Prostate gland (tissue), 2 donors: ENCODE results near the gene RAB33B. TPM values are rescaled to one million over a fixed set of nuclear protein-coding genes. Genes with fewer than 3 reads are reported as not detected.

ENCODE experiments used
- DNase-seq: peaks from one replicate; pipeline ENCODE4 v3.0.0-alpha.2; 2019; ENCODE audit warnings: low spot score
- H3K27ac ChIP-seq, 2 donors: fragments of 200-600 bp; sonication (generic); 2 replicates each; pipeline ENCODE4 v1.5.1; 2017 to 2019
- H3K27me3 ChIP-seq: fragments of 200-600 bp; sonication (generic); replicated peaks from 2 replicates; pipeline ENCODE4 v1.5.1; 2019; ENCODE audit not compliant: insufficient read depth
- H3K36me3 ChIP-seq, 2 donors: fragments of 200-600 bp; sonication (generic); 1 replicate in 1 of 2; 2 replicates in 1 of 2; pipeline versions ENCODE4 v1.5.1 to v1.8.1; 2017 to 2019
- H3K4me1 ChIP-seq: fragments of 200-600 bp; sonication (generic); replicated peaks from 2 replicates; pipeline ENCODE4 v1.5.1; 2019
- H3K4me3 ChIP-seq, 2 donors: fragments of 200-600 bp; sonication (generic); 2 replicates each; pipeline ENCODE4 v1.5.1; 2017 to 2019
- H3K9me3 ChIP-seq: fragments of 200-600 bp; sonication (generic); 2 replicates; pipeline ENCODE4 v1.5.1; 2017
- POLR2A ChIP-seq: fragments of 450-650 bp; IDR thresholded peaks from one replicate; pipeline ENCODE4 v1.6.1; 2016; ENCODE audit warnings: antibody characterized with exemption, mild to moderate bottlenecking
- POLR2AphosphoS5 ChIP-seq: sonication (generic); formaldehyde crosslinking; IDR thresholded peaks from one replicate; pipeline ENCODE4 v1.6.1; 2017; ENCODE audit warnings: antibody characterized with exemption
- WGBS: methylation state at CpG from one replicate; pipeline ENCODE4 v1.1.5; 2018; 5-methylcytosine and 5-hydroxymethylcytosine counted together
- intact Hi-C: fragments of 100-400 bp; cut with DNase I; formaldehyde crosslinking; loops from one replicate; pipeline ENCODE4 v1.14.2; 2022
- total RNA-seq, 2 donors: library from RNA; depleted of rRNA; stranded (reverse); fragments of >200 nt; gene quantifications; one replicate each; pipeline ENCODE4 v1.1.0, GENCODE V29; 2016
- TF ChIP-seq, protein P1 (sequence below), 4 experiments: fragments of 200-600 bp in 2 of 4; fragments of 450-650 bp in 2 of 4; sonication (generic) in 2 of 4; IDR thresholded peaks; 1 replicate in 3 of 4; 2 replicates in 1 of 4; pipeline ENCODE4 v1.5.1; 2016 to 2019; ENCODE audit warnings: antibody characterized with exemption in 4 of 4, mild to moderate bottlenecking in 2 of 4, moderate library complexity in 2 of 4

The RAB33B gene
- total RNA-seq, 2 donors from 2014 or later = 6.2 to 12.0 TPM

- TF ChIP-seq, protein P1, sequence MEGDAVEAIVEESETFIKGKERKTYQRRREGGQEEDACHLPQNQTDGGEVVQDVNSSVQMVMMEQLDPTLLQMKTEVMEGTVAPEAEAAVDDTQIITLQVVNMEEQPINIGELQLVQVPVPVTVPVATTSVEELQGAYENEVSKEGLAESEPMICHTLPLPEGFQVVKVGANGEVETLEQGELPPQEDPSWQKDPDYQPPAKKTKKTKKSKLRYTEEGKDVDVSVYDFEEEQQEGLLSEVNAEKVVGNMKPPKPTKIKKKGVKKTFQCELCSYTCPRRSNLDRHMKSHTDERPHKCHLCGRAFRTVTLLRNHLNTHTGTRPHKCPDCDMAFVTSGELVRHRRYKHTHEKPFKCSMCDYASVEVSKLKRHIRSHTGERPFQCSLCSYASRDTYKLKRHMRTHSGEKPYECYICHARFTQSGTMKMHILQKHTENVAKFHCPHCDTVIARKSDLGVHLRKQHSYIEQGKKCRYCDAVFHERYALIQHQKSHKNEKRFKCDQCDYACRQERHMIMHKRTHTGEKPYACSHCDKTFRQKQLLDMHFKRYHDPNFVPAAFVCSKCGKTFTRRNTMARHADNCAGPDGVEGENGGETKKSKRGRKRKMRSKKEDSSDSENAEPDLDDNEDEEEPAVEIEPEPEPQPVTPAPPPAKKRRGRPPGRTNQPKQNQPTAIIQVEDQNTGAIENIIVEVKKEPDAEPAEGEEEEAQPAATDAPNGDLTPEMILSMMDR (IDR thresholded peaks at IDR 0.05) = no peak
- TF ChIP-seq POLR2A (no peak), POLR2AphosphoS5 (no peak)
- Histone ChIP-seq H3K36me3 (no peaks in the 10 kb centered on the region), H3K27me3 (no peaks in the 10 kb centered on the region), H3K9me3 (no peaks in the 10 kb centered on the region), H3K4me1 (no peaks in the 10 kb centered on the region), H3K27ac (no peak overlapping the region), H3K4me3 (no peak overlapping the region)
- 76% methylated on average over 4 of the region's 4 CpGs for WGBS
- no peak for DNase-seq
- intact Hi-C loops = loop anchor here (5.0 kb wide), 1 partner anchor 133 kb away; no protein-coding TSS in a partner anchor
These were observed 45.3 kb downstream of the RAB33B start for GRCh38 chr4:139499186-139499585.

DNA sequence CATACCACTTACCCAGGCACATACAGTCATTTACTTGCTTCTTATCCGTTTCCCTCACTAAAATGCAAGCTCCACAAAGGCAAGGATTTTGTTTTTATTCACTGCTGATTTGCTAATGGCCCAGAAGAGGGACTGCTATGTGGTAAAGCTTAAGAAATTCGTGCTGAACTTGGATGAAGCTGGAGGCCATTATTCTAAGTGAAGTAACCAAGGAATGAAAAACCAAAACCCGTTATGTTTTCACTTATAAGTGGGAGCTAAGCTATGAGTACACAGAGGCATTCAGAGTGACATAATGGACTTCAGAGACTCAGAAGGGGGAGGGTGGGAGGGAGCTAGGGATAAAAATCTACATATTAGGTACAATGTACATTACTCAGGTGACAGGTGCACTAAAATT is 47.2 kb downstream of the RAB33B start:
- H3K4me1 ChIP-seq = no peaks in the 10 kb centered on the region
- H3K9me3 ChIP-seq = no peaks in the 10 kb centered on the region
- H3K27me3 ChIP-seq = no peaks in the 10 kb centered on the region
- no peak overlapping the region for H3K4me3 ChIP-seq
- no peak overlapping the region for H3K27ac ChIP-seq
- H3K36me3 ChIP-seq = no peaks in the 10 kb centered on the region
- DNase-seq = no peak
- intact Hi-C loops = no loop called here
- 48% methylated on average over 3 of the region's 3 CpGs for WGBS
- TF ChIP-seq, protein P1 (IDR thresholded peaks at IDR 0.05) = no peak
- no peak for TF ChIP-seq POLR2A
- no peak for TF ChIP-seq POLR2AphosphoS5

- intact Hi-C loops = no loop called here
- TF ChIP-seq, protein P1 (IDR thresholded peaks at IDR 0.05) = no peak
- TF ChIP-seq POLR2A = no peak
- no peak for TF ChIP-seq POLR2AphosphoS5
- Histone ChIP-seq H3K9me3 (no peaks in the 10 kb centered on the region), H3K27ac (no peak overlapping the region), H3K4me3 (no peak overlapping the region), H3K36me3 (no peaks in the 10 kb centered on the region), H3K4me1 (no peaks in the 10 kb centered on the region), H3K27me3 (no peaks in the 10 kb centered on the region)
- 61% methylated on average over 6 of the region's 6 CpGs for WGBS
- peak; percentile 20 for DNase-seq
These were observed 47.6 kb downstream of the RAB33B start for GRCh38 chr4:139501527-139501926.

- no peaks in the 10 kb centered on the region for H3K36me3 ChIP-seq
- TF ChIP-seq POLR2AphosphoS5 (no peak), POLR2A (no peak)
- TF ChIP-seq, protein P1 (IDR thresholded peaks at IDR 0.05) = no peak
- no peak for DNase-seq
- no peaks in the 10 kb centered on the region for H3K4me1 ChIP-seq
- no peaks in the 10 kb centered on the region for H3K9me3 ChIP-seq
- H3K27ac ChIP-seq = no peak overlapping the region
- intact Hi-C loops = no loop called here
- 64% methylated on average over 13 of the region's 13 CpGs for WGBS
- H3K4me3 ChIP-seq = no peak overlapping the region
- H3K27me3 ChIP-seq = no peaks in the 10 kb centered on the region
These were observed 48.3 kb downstream of the RAB33B start for GRCh38 chr4:139501927-139502899.
